HUES64 (cell line): ENCODE measurements around the gene NAA40.

Experiments used
- H3K27ac ChIP-seq: 2 replicates; pipeline ENCODE4 v1.7.0; 2013; ENCODE audit warnings: low read depth, low read length, inconsistent platforms
- H3K27me3 ChIP-seq: 2 replicates; pipeline ENCODE4 v1.6.1; 2013; ENCODE audit warnings: mild to moderate bottlenecking, low read length; ENCODE audit not compliant: insufficient read depth
- H3K36me3 ChIP-seq: 2 replicates; pipeline ENCODE4 v1.6.1; 2013; ENCODE audit warnings: mild to moderate bottlenecking, low read length; ENCODE audit not compliant: insufficient read depth
- H3K4me1 ChIP-seq: 2 replicates; pipeline ENCODE4 v1.6.1; 2013; ENCODE audit warnings: mild to moderate bottlenecking, low read length, moderate library complexity; ENCODE audit not compliant: insufficient read depth
- H3K4me3 ChIP-seq: 2 replicates; pipeline ENCODE4 v1.5.1; 2013; ENCODE audit warnings: mild to moderate bottlenecking, low read length, moderate library complexity
- H3K9ac ChIP-seq: 2 replicates; pipeline ENCODE4 v1.6.1; 2013; ENCODE audit warnings: mild to moderate bottlenecking, low read depth, low read length
- H3K9me3 ChIP-seq: 2 replicates; pipeline ENCODE4 v1.6.1; 2013; ENCODE audit warnings: low read depth, low read length; ENCODE audit not compliant: insufficient read depth
- WGBS: fragments of 150-250, 120-280 bp; methylation state at CpG from one replicate; pipeline ENCODE4 v1.1.7; 2013; ENCODE audit warnings: missing lambda C conversion rate; 5-methylcytosine and 5-hydroxymethylcytosine counted together

The NAA40 gene

DNA sequence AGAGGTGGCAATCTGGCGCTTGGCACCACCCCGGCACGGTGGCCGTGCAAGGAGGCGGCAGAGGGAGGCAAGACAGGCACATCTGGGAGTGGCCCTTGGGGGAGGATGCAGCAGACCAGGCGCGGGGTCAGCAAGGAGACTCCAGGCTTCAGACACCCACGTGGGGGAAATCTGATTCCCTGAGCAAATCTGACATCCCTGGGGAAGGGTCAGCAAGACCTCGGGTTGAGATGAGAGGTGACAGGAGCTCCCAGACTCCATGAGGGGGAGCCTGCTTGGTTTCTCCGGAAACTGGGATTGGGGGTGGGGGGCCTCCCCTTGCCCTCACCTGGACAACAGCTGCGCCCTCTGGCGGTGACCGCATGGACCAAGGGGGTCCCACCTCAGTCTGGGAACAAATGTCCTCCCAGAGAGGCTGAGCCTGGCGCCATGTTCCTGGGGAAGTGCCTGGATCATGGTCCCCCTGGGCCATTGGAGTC lies 17.8 kb upstream of the NAA40 start:
- Histone ChIP-seq H3K36me3 (no peaks in the 10 kb centered on the region), H3K4me3 (peak overlapping the region; percentile 70), H3K27ac (peak overlapping the region; percentile 100; the same call in 1 of the 2 replicates), H3K4me1 (peaks cover 14% of the 10 kb centered on the region; the same call in 1 of the 2 replicates), H3K9me3 (no peaks in the 10 kb centered on the region), H3K27me3 (no peaks in the 10 kb centered on the region), H3K9ac (no peak overlapping the region)
- WGBS: 21% methylated on average over 14 of the region's 14 CpGs

DNA sequence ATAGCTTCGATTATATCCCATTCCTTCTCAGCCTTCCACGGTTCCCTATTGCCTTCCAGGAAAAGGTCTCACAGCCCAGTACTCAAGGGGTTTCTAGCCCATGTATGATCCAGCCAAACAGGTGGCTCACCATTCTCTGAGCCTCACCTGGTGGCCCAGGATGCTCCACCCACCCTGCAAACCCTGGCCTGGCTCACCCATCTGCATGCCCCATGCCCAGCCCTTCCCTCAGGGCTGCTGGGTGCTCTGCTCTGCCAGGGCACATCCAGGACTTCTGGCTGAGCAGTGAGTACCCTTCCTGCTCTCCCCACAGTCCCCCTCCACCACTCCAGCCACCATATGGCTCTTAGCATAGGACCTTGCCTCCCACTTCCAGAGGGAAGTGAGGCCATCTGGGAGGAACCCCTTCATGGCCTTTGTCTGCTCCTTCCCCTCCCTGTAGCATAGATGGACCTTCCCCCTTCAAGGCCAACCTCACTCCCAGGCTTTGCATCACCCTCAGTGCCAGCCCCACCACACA lies 16.1 kb upstream of the NAA40 start:
- Histone ChIP-seq H3K27me3 (no peaks in the 10 kb centered on the region), H3K9ac (no peak overlapping the region), H3K36me3 (no peaks in the 10 kb centered on the region), H3K4me1 (peaks cover 14% of the 10 kb centered on the region; the same call in 1 of the 2 replicates), H3K9me3 (no peaks in the 10 kb centered on the region), H3K4me3 (no peak overlapping the region), H3K27ac (no peak overlapping the region)
- WGBS: 96% methylated on average over 2 of the region's 2 CpGs

DNA sequence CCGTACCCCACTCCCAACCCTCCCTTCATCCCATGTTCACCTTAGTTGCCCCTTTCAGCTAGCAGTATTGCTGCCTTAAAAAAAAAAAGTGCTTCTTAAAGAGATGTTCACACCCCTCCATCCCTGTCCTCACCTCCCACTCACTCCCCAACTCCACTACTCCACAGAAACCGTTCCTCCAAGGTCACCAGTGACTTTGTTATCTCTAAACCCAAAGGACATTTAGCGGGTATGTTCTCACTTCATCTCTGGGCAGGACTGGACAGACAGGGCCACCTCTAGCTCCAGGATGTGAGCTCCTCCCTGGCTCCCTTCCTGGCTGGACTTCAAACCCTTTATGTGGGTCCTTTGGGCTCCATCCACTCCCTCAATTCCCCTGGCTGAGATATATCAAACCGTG lies 15.5 kb upstream of the NAA40 start:
- Histone ChIP-seq H3K9ac (no peak overlapping the region), H3K36me3 (no peaks in the 10 kb centered on the region), H3K9me3 (no peaks in the 10 kb centered on the region), H3K27me3 (peaks cover 4% of the 10 kb centered on the region), H3K27ac (no peak overlapping the region), H3K4me1 (peaks cover 12% of the 10 kb centered on the region; the same call in 1 of the 2 replicates), H3K4me3 (no peak overlapping the region)
- 83% methylated on average over 4 of the region's 4 CpGs for WGBS

DNA sequence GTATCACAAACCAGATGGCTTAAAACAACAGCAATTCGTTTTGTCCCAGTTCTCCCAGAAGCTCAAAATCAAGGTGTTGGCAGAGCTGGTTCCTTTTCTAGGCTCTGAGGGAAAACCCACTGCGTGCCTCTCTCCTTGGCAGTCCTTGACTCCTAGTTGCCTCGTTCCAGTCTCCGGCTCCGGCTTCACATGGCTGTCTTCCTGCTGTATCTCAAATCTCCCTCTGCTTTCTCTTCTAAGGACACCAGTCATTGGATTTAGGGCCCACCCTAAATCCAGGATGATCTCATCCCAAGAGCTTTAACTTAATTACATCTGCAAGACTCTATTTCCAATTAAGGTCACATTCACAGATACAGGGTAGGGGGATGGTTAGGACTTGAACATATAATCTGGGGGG lies 9.2 kb upstream of the NAA40 start:
- Histone ChIP-seq H3K36me3 (no peaks in the 10 kb centered on the region), H3K4me3 (no peak overlapping the region), H3K27me3 (peaks cover 9% of the 10 kb centered on the region), H3K9ac (no peak overlapping the region), H3K9me3 (no peaks in the 10 kb centered on the region), H3K27ac (no peak overlapping the region), H3K4me1 (no peaks in the 10 kb centered on the region)
- 91% methylated on average over 5 of the region's 5 CpGs for WGBS

DNA sequence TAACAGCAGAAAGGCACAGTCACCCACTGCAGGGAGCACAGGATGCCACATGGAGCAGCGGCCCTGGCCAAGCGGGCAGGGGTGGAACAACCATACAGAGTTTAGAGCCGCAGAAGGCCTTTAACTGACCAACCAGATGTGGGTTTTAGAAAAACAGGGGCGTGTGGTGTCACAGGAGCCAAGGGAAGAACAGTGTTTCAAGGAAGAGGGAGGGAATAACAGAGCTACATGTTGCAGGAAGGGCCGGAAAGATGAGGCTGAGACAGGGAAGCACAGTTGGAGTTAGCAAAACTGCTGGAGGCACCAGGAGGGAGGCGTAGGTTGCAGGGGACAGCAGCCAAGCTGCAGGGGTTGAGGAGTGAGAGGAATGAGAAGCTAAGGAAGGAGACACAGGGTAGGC lies 7.8 kb upstream of the NAA40 start:
- no peaks in the 10 kb centered on the region for H3K36me3 ChIP-seq
- no peak overlapping the region for H3K27ac ChIP-seq
- no peak overlapping the region for H3K9ac ChIP-seq
- WGBS: 82% methylated on average over 6 of the region's 6 CpGs
- H3K4me1 ChIP-seq: no peaks in the 10 kb centered on the region
- H3K9me3 ChIP-seq: no peaks in the 10 kb centered on the region
- H3K4me3 ChIP-seq: no peak overlapping the region
- H3K27me3 ChIP-seq: peaks cover 9% of the 10 kb centered on the region

DNA sequence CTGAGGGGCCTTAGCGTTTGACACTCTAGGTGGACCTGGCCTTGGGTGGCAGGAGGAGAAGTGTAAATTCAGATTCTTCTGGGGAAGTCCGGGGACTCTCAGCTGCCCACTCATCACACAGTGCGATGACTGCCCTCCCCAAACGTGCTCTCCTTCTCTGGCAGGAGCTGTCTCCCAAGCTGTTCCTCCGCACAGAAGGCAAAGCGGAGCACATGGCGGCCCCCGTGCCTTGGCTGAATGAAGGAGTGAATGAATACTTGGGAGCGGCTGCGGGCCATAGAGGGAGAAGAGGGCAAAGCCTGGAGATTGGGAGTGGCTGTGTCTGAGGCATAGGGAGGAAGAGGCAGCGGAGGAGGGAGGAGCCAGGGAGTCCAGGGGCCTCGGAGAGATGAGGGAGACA lies 6.9 kb upstream of the NAA40 start:
- 86% methylated on average over 12 of the region's 12 CpGs for WGBS
- Histone ChIP-seq H3K9ac (no peak overlapping the region), H3K4me3 (no peak overlapping the region), H3K36me3 (no peaks in the 10 kb centered on the region), H3K27me3 (peaks cover 9% of the 10 kb centered on the region), H3K27ac (no peak overlapping the region), H3K4me1 (no peaks in the 10 kb centered on the region), H3K9me3 (no peaks in the 10 kb centered on the region)

DNA sequence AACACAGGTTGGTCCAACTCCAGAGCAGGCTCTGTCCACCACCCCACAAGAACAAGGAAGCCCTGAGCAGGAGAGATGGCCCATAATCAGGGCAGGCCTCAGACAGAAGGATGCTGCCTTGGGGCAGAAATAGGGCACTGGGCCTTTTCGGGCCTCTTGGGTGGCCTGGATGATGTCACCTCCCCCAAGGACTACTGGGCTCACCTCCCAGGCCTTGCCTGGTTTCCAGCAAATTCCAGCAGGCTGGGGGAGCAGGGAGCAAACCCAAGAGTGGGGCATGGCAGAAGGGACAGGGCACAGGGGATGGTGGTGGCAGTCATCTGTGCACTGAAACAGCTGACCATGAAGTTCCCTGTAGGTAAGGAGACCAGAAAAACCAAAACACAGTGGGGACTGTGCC lies 5.3 kb upstream of the NAA40 start:
- WGBS: 91% methylated on average over 1 of the region's 1 CpG
- Histone ChIP-seq H3K27me3 (peaks cover 3% of the 10 kb centered on the region; the same call in 1 of the 2 replicates), H3K36me3 (no peaks in the 10 kb centered on the region), H3K27ac (no peak overlapping the region), H3K4me1 (no peaks in the 10 kb centered on the region; the same call in 1 of the 2 replicates), H3K4me3 (no peak overlapping the region), H3K9ac (no peak overlapping the region), H3K9me3 (no peaks in the 10 kb centered on the region)

DNA sequence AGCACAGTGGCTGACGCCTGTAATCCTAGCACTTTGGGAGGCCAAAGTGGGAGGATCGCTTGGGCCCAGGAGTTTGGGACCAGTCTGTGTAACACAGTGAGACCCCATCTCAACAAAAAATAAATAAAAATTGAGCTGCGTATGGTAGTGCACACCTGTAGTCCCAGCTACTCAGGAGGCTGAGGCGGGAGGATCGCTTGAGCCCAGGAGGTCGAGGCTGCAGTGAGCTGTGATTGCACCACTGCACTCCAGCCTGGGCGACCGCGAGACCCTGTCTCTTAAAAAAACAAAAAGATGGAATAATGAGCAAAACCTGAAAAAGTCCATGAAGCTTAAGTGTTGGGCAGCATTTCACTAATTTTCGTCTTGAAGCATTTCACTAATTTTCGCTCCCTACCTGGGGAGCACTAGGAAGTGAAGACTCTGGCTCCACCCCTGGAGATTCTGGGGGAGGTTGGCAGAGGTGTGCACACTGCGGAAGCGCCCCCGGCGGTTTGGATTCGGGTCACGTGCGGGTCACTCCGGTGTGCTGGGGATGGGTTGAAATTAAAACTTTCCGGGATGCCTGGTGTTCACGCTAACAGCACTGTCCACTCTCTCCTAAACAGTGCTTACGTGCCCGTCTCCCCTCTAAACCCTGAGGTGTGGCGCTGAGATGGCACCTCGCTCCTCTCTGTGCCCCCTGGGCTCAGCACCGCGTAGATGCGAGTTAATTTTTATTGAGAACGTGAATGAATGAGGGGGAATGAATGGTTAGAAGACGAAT lies 906 bp upstream of the NAA40 start:
- no peaks in the 10 kb centered on the region for H3K27me3 ChIP-seq
- 26% methylated on average over 30 of the region's 30 CpGs for WGBS
- H3K4me3 ChIP-seq: peak overlapping the region; percentile 96
- H3K36me3 ChIP-seq: peaks cover 6% of the 10 kb centered on the region; the same call in 1 of the 2 replicates
- H3K9me3 ChIP-seq: no peaks in the 10 kb centered on the region
- H3K9ac ChIP-seq: peak overlapping the region; percentile 31; the same call in 1 of the 2 replicates
- peak overlapping the region; percentile 72; the same call in 1 of the 2 replicates for H3K27ac ChIP-seq
- H3K4me1 ChIP-seq: no peaks in the 10 kb centered on the region; the same call in 1 of the 2 replicates

DNA sequence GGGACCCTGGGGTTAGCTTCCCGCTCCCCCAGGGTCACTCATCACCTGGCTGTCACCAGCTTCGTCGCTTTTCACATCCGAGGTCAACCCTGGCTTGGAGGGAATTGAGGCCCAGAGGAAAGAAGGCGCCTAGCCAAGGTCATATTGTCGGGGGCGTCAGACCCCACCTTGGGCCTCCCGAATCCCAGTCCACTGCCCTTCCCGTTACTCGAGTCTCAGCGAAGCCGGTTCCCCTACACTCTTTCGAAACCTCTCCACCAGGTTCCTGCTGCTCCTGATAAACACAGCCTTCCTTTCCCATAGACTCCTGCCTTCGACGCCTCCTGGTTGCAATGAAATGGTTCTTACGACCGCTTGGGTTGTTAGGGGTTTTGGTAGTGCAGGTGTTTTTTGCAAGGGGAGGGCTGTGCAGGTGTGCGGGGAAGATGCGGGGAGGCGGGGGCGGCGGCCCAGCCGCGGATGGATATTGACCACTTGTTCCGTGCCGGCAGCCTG lies 642 bp downstream of the NAA40 start:
- Histone ChIP-seq H3K9ac (peak overlapping the region; percentile 97), H3K36me3 (peaks cover 6% of the 10 kb centered on the region; the same call in 1 of the 2 replicates), H3K27ac (peak overlapping the region; percentile 94), H3K4me1 (no peaks in the 10 kb centered on the region; the same call in 1 of the 2 replicates), H3K9me3 (no peaks in the 10 kb centered on the region), H3K4me3 (peak overlapping the region; percentile 96), H3K27me3 (no peaks in the 10 kb centered on the region)
- WGBS: 8% methylated on average over 26 of the region's 26 CpGs

DNA sequence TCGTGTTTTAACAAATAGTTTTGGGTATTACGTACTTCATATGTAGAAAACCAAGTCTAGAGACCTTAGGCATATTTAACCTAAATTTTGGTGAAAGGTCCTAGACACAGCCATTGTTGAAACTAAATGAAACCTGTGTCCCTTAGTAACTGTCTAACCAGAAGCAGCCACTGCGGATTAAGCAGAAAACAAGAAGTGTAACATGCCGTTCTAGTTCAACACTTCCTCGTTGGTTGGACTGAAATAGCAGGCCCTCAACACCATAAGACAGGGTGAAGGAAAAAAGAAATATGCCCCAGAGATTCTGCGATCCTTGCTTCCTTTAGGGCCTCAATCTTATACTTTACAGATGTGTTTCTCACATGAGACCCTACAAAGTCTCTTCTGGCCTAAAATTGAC lies 2.0 kb downstream of the NAA40 start:
- H3K9me3 ChIP-seq: no peaks in the 10 kb centered on the region
- no peaks in the 10 kb centered on the region for H3K27me3 ChIP-seq
- WGBS: 99% methylated on average over 6 of the region's 6 CpGs
- no peaks in the 10 kb centered on the region; the same call in 1 of the 2 replicates for H3K4me1 ChIP-seq
- peaks cover 6% of the 10 kb centered on the region; the same call in 1 of the 2 replicates for H3K36me3 ChIP-seq
- no peak overlapping the region for H3K4me3 ChIP-seq
- H3K27ac ChIP-seq: no peak overlapping the region
- no peak overlapping the region for H3K9ac ChIP-seq

DNA sequence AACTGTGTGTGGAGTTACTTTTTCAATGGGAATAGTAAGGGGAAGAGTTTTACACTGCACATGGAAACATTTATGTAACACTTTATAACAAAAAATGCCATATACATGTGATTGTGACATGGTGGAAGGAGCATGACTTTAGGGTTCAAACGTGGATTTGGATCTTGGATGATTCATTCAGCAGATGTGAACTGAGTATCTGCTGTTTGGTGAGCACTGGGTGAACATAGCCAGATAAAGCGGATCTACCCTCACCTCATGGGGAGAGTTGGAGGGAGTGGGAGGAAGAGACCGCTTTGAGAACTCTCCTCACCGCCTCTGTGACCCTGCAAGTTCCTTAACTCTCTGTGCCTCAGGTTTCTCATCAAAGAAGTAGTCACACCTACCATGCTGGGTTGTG lies 3.1 kb downstream of the NAA40 start:
- Histone ChIP-seq H3K27me3 (no peaks in the 10 kb centered on the region), H3K27ac (no peak overlapping the region), H3K9me3 (no peaks in the 10 kb centered on the region), H3K4me3 (no peak overlapping the region), H3K9ac (no peak overlapping the region), H3K4me1 (no peaks in the 10 kb centered on the region; the same call in 1 of the 2 replicates), H3K36me3 (peaks cover 16% of the 10 kb centered on the region)
- 73% methylated on average over 1 of the region's 4 CpGs for WGBS
